HG03439 (cell line): ENCODE data around the gene SAE1.
A peak's percentile ranks its signal among the peaks of the same experiment; 100 is the strongest.
"Not testable (repeated sequence)": the region's sequence is repeated elsewhere in the genome, so short reads cannot be mapped to it uniquely, and the experiment has no call there.

Experiments
- ATAC-seq: cut with Tn5 transposase; IDR thresholded peaks from one replicate; pipeline ENCODE4 v1.9.1; 2021; ENCODE audit warnings: mild to moderate bottlenecking, moderate library complexity; ENCODE audit not compliant: unreplicated experiment

The SAE1 gene

DNA sequence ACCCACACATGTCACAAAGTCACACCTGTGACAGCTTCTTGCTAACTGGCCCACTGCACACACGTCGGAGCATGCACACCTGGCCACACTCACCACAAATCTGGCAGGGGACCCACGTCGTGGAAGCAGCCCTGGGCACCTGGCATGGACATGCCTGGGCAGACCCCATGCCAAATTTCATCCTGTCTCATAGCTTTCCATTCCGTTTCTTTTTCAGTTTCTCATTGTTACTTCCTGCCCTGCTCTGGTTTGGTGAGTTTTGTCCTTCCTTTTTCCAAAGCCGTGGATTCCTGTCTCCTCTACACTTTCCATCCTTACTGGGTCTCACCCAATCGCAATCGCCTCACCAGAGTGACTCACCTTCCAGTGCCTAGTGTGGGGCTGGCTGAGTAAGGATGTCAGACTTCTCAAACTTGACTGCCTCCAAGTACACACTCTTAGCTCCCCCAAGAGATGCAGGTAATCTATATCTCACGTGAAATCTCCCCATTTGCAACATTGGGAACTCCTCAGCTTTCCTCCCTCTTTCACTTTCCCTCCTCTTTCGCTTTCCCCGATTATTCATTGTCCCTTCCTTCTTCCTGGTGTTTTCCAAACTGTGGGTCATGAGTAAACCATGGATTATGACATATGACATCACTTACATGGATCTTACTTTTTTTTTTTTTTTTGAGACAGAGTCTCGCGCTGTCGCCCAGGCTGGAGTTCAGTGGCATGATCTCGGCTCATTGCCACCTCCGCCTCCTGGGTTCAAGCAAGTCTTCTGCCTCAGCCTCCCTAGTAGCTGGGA, 102.0 kb downstream of the SAE1 start:
- no peak for ATAC-seq

DNA sequence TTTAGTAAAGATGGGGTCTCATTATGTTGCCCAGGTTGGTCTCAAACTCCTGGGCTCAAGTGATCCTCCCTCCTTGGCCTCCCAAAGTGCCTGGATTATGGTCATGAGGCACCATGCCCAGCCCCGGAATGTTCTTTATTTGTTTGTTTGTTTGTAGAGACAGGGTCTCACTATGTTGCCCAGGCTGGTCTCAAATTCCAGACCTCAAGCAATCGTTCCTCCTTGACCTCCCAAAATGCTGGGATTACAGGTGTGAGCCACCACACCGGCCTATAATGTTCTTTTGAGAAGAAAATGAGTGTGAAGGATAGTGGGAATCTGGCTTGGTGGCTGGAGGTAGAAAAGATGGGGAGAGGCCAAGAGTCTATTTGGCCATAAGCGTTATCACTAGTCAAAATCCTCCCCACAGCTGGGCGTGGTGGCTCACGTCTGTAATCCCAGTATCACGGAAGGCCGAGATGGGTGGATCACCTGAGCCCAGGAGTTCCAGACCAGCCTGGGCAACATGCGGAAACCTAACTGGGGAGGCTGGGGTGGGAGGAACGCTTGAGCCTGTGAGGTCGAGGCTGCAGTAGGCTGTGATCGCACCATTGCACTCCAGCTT, 105.5 kb downstream of the SAE1 start:
- no peak for ATAC-seq

DNA sequence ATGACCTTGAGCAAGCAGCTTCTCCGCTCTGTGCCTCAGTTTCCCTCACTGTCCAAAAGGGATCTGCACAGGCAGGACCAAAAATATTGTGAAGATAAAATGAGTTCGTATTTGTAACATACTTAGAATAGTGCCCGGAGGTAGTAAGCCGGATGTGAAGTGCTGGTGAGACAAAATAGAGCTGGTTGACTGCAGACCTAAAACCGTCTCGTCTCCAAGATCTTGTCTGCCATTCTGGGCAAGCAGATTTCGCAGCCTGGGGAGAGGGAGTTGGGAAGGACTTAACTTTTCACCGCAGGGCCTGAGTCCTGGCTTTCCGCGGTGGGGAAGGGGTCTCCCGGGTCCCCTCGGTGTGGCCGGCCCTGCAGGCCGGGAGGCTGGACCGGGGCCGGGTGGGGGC, 108.5 kb downstream of the SAE1 start:
- no peak for ATAC-seq

DNA sequence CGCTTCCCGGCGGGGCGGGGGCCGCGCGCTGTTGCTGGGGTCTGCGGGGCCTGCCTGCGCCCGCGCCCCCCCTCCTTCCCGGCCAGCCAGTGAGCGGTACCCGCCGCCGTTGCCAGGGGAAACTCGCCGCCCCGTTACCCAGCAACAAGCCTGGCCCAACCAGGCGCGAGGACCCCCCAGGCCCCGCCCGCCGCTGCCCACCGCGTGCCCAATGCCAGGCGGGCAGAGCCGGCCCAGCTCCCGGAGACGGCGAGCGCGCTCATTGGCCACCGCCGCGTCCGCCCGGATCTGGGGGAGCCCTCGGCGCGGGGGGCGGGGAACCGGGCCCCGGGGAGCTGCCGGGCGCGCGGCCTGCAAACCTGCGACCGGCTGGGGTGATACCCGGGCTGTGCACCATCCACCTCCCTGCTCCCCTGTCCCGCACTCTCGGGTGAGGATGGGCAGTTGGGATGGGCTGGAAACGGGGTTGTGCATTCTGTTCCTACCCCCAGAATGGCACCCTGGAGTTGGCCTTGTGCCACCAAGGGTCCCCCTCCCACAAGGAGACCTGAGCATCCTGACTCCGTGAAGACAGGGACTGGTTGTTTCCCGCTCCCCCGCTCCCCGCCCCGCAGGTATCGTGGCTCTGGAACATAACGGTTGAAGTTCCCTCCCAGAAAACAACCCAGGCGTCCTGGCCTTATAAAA, 109.1 kb downstream of the SAE1 start:
- ATAC-seq: no peak

DNA sequence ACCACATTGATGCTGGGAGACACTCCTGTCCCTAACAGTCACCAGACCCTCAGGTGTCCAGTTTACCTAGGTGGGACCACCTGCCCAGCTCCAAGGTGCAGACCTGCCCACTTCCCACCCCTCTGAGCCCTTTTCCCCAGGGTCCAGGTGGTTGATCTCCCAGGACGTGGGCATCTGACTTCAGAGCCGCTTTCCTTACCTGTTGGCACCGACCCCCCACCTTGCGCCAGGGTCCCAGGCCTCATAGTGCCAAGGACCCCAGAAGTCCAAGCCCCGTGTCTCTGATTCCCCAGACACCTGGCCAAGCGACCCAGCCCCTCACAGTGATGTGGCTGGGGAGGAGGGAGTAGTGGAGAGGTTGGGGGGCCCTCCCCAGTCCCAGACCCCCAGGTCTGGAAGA, 109.9 kb downstream of the SAE1 start:
- ATAC-seq: no peak

DNA sequence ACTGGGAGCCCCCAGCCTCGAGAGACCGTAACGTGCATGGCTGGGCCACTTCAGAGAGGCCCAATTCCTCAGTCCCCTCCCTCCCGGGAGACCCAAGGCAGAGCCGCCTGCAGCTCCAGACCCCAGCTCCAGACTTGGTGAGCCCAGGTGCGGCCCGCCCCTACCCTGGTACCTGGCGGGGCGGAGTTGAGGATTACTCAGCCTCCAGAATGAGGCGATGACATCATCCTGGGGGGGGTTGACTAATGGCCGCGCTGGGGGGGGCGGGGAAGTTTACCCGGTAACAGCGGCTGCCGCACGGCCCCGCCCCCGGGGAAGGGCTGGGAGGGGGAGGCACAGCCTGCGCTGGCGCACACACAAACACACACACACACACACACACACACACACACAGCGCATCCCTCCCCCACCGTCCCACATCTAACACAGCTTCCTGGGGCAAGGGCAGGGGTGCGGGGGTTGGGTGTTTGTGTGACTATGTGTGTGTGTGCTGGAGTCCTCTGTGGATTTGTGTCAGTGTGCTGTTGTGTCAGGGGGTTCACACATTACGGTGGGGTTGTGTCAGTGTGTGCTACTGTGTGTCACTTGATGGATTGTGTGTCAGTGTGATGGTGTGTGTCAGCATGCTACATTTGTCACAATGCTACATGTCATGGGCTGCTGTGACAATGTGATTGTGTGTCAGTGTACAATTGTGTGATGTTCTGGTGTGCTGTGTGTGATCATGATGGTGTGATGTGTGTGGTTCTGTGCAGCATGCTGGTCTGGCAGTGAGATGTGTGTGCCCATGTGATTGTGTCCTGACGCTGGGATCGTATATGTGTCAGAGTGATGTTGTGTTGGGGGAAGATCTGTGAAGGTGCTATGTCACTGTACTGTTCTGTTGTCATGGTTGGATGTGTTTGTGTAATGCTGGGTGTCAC, 110.6 kb downstream of the SAE1 start:
- ATAC-seq: no peak

DNA sequence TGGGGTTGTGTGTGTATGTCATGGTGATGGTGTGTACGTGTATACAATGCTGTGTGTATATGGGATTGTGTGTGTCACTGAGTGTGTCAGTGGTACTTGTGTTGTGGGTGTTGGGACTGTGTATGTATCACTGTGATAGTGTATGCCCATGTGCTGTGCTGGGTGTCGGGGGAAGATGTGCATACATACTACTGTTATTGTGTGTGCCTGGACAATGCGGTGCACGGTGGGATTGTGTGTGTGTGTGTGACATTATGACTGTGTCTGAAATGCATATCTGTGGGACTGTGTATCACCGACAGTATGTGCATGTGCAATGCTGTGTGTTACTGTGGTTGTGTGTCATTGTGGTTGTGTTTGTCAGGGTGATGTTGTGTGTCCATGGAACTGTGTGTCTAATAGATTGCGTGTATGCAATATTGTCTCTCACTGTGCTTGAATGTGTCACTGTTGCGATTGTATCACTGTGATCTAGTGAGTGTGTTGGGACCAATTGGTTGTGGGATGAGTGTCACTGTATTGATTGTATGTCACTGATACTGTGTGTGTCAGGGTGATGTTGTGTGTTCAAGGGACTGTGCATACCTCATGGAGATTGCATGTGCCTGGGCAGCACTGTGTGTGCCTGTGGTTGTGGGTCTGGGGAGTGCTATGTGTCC, 111.4 kb downstream of the SAE1 start:
- ATAC-seq: no peak

DNA sequence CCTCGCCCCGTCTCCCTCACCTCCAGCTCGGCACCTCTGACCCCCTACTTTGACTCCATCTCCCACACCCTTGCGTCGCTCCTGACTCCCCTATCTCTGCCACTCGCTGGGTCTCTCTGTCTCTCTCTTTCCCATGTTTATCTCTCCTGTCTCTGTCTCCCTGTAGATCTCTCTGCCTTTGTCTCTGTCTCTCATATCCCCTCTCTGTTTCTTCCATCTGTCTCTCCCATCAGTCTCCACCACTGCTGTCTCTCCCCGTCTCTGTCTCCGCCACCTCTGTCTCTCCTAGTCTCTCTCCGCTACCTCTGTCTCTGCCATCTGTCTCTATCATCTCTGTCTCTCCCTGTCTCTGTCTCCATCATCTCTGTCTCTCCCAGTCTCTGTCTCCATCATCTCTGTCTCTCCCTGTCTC, 112.7 kb downstream of the SAE1 start:
- no peak for ATAC-seq

DNA sequence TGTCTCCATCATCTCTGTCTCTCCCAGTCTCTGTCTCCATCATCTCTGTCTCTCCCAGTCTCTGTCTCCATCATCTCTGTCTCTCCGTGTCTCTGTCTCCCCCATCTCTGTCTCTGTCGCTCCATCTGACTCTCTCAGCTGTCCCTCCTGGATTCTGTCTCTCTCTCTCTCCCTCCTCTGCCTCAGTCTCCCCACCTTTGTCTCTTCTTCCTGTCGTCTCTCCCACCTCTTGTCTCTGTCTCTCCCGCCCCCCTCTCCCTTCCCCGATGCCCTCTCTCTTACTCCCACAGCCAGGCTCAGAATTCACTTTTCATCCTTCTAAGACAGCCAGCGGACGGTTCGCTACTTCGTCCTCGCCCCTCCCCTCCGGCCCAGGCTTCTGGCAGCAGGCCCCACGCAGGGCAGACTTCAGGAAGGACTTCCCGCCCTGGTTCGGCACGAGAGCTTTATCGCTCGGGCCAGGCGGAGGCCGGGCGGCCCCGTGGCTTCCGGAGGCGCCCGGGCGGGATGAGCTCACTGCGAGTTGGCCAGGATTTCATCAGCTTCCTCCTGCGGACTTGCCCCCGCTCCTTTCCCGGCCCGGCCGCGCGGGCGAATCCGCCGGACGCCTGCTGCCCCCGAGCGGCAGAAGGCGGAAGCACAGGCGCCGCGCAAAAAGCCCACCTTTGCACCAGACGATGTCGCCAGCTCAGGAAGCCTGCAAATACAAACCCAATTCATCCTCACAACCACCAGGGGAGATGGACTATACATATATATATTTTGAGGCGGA, 113.3 kb downstream of the SAE1 start:
- ATAC-seq: peak; percentile 69

DNA sequence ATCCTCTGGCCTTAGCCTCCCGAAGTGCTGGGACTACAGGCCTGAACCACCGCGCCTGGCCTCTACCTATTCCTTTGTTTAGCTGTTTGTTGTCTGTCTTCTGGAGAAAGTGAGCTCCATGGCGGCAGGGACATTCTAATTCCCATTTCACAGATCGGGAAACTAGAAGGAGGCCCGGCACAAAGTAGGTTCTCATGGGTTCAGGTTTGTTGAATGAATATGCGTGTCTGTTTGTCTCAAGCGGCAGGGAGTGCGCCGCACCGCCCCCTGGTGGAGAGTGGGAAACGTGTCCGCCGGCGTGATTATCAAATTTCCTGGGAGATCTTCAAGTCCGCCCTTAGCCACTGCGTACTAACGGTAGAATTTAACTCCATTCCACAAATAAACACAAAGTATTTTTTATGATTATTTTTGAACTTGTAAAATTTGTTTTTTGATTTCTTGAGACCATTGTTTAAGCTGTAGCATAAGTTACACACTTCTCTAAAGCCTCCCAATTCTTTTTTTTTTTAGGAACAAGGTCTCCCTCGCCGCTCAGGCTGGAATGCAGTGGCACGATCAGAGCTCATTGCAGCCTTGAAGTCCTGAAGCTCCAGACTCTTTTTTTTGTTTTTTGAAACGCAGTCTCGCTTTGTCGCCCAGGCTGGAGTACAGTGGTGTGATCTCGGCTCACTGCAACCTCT, 116.8 kb downstream of the SAE1 start:
- no peak for ATAC-seq

DNA sequence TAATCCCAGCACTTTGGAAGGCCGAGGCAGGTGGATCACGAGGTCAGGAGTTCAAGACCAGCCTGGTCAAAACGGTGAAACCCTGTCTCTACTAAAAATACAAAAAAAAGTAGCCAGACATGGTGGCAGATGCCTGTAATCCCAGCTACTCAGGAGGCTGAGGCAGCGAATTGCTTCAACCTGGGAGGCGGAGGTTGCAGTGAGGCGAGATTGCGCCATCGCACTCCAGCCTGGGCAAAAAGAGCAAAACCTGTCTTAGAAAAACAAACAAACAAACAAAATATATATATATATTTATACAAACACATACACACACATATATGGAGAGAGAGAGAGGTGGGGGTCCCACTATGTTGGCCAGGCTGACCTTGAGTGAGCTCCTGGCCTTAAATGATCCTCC, 122.4 kb downstream of the SAE1 start:
- not testable (repeated sequence) for ATAC-seq

DNA sequence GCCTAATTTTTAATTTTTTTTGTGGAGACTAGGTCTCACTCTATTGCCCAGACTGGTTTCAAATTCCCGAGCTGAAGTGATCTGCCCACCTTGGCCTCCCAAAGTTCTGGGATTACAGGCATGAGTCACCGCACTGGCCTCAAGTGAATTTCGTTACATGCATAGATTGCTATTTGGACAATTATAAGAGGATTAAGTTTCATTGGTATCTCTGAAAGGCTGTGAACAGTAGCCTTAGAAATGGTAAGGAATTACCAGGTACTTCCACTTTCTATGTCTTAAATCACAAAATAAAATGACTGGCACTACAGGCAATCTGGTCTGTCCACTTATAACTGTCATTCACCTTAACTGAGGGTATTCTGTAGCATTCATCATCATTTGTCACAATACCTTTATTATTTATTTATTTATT, 122.8 kb downstream of the SAE1 start:
- no peak for ATAC-seq

DNA sequence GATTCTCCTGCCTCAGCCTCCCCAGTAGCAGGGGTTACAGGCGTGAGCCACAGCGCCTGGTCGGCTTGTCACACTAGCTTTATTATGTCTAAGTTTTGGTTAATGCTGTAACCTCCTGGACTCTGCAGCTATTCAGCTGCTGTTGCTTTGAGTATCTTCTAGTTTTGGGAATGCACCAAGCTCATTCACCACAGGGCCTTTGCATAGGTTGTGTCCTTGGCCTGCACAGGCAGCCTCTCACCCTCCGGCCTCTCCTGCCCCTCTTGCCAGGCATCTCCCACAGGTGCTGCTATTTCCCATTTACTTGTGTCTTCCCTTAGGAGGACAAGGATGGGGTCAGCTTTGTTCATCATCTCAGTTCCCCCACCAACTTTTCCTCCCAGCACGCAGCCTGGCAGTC, 123.3 kb downstream of the SAE1 start:
- no peak for ATAC-seq

DNA sequence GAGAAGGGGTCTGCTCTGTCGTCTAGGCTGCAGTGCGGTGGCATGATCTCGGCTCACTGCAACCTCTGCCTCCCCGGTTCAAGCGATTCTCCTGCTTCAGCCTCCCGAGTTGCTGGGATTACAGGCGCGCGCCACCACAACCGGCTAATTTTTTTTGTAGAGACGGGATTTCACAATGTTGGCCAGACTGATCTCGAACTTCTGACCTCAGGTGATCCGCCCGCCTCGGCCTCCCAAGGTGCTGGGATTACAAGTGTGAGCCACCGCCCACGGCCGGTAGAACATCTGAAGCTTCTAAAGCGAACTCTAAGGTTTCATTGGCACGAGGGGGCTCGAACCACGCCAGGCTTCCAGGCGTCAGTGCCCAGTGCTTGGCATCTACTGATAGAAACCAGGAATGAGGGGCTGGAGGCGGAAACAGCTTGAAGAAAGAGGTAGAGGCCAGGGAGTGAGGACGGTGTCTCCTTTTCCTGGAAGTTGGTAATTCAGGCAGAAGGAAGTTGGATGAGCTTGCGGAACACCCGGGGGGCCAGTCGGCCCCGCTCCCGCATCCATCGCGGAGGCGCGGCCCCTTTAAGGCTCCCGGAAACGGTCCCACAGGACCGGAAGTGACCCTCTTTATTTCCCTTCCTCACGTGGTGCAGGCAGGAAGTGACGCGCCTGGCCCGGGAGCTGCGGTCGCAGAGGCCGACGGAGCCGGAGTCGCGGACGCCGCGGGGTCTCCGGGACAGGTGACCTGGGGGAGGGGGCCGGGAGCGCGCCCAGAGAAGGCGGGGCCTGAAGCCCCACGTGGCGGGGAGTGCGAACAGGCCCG, 125.5 kb downstream of the SAE1 start, which contains the start of gene CCDC9:
Gene CCDC9 (plus strand): TSS at position 647 of the 814 bp plus-strand sequence. CDS start 1,876 bp downstream, outside the sequence.
- peak; percentile 41 for ATAC-seq

DNA sequence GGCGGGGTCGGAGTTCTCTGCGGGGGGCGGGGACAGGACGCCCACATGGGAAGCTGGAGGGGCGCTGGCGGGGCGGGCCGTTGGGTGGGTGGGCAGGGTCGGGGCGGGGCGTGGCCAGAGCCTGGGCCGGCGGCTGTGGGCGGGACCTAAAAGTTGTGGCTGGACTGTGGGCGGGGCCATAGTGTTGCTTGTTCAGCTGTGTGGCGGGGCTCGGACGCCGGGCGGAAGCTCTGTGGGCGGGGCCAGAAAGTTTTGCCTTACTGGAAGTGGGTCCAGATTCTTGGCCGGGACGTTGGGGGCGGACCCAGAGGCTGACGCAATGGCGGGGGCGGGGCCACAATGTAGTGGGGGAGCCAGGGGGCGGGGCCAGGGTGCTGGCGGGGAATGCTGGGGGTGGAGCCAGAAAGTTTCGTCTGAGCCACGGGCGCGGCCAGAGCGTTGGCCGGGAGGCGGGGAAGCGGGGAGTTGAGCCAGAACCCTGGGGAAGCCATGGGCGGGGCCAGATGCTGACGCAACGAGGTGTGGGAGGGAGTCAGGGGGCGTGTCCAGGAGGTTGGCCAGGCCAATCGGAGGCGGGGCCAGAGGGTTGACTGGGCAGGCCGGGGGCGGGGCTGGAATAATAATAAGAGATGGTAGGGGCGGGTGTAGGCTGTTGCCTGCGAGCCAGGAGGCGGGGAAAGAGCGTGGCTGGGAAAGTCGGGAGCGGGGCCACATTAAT, 126.2 kb downstream of the SAE1 start:
- ATAC-seq: peak; percentile 73

DNA sequence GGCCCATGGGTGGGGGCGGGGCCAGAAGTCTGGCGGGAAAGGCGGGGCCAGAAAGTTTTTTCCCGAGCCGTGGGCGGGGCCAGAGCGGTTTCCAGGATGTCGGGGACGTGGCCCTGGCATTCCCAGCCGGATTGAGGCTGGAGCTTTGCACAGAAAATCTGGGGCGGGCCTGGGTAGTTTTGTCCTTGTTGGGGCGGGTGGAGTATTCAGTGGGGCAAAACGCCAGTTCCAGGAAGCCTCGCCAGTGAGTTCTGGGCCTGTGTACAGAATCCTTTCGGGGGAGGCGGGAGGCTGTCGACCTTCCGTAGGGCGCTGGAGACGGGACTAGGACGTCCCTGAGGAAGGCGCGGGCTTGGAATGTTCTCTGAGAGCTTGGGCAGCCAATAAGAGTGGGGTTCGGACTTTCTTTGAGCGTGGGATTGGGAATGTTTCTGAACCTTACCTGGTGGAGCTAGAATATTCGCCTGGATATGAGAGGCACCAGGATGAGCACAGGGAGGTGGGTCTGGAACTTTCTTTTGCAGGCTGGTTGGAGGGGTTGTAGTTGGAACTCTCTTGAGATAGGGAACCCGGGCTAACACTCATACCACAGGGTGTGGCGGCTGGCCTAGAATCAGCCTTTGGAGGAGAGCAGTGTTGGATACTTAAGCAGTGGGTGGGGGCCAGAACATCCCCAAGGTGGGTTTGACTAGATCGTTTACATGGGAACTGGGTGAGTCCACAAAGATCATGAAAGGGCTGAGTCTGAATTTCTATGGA, 127.0 kb downstream of the SAE1 start:
- ATAC-seq: no peak

DNA sequence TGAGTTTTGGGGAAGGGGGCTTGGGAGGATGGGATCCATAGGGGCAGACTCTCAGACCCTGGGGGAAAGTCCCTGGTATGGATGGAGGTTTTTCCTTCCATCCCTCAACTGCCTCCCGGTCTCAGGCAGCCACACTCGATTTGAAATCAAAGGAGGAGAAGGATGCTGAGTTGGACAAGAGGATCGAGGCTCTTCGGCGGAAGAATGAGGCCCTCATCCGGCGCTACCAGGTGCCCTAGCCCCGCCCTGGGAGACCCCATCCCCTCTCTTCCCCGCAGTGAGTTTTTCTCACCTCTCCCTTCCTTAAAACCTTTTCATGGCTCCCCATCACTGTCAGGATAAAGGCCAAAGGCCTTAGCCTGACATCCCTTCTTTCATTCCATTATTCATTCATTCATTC, 127.8 kb downstream of the SAE1 start:
- ATAC-seq: no peak
